Peyer's patch (tissue), 4 donors: Measurements from ENCODE around the gene UBL7. TPM values are rescaled to one million over a fixed set of nuclear protein-coding genes. Genes with fewer than 3 reads are reported as not detected.

Source experiments
- DNase-seq, 3 donors: peaks; one replicate each; pipeline ENCODE4 v3.0.0-alpha.2; 2017 to 2019
- H3K27ac ChIP-seq, 4 donors: fragments of 200-600 bp; sonication (generic); one replicate each; pipeline ENCODE4 v1.5.1; 2016 to 2019
- H3K27me3 ChIP-seq, 2 donors: fragments of 200-600 bp; sonication (generic); one replicate each; pipeline ENCODE4 v1.5.1; 2019
- H3K36me3 ChIP-seq, 3 donors: fragments of 200-600 bp; sonication (generic); one replicate each; pipeline ENCODE4 v1.5.1; 2016 to 2019
- H3K4me1 ChIP-seq, 4 donors: fragments of 200-600 bp; sonication (generic); one replicate each; pipeline ENCODE4 v1.5.1; 2016 to 2019
- H3K4me3 ChIP-seq, 4 donors: fragments of 200-600 bp; sonication (generic); 1 replicate in 3 of 4; 2 replicates in 1 of 4; pipeline ENCODE4 v1.5.1; 2016 to 2019; ENCODE audit warnings: mild to moderate bottlenecking in 1 of 4
- H3K9me3 ChIP-seq, 4 donors: fragments of 200-600 bp; sonication (generic); one replicate each; pipeline ENCODE4 v1.5.1; 2016 to 2019; ENCODE audit warnings: mild to moderate bottlenecking in 1 of 4
- POLR2A ChIP-seq, 2 donors: fragments of 450-650 bp; IDR thresholded peaks; one replicate each; pipeline ENCODE4 v1.5.1; 2017; ENCODE audit warnings: antibody characterized with exemption in 2 of 2, mild to moderate bottlenecking in 2 of 2, moderate library complexity in 2 of 2
- total RNA-seq, 4 donors: library from RNA; depleted of rRNA; stranded (reverse); fragments of >200 nt; gene quantifications; one replicate each; pipeline ENCODE4 v1.1.0, GENCODE V29; 2016
- TF ChIP-seq, protein P1 (sequence below), 6 experiments: fragments of 450-650 bp in 4 of 6; fragments of 200-600 bp in 2 of 6; sonication (generic) in 1 of 6; IDR thresholded peaks; one replicate each; pipeline ENCODE4 v1.5.1; 2017 to 2019; ENCODE audit warnings: antibody characterized with exemption in 6 of 6, mild to moderate bottlenecking in 3 of 6, moderate library complexity in 1 of 6

UBL7 gene
- total RNA-seq, 4 donors from 2014 or later: 22.3 to 39.6 (median 32.6) TPM

DNA sequence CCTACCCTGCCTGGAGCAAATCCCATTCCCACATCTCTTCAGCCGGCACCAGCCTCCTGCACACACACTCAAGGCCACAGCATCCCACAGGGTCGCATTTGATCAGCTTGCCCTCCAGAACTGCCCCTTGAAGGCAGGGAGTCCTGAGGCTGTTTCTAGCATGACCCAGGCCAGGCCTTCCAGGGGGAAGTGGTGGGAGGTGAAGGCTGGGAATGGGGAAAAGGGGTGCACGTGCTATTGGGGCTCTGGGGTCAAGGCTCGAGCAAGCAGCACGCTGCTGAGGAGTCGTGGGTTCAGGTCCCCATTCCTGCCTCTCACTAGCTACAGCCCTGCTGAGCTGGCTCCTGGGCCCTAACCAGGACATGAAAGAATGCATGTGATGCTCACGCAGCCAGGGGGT is 52.1 kb downstream of the UBL7 start:
- TF ChIP-seq, protein P1, sequence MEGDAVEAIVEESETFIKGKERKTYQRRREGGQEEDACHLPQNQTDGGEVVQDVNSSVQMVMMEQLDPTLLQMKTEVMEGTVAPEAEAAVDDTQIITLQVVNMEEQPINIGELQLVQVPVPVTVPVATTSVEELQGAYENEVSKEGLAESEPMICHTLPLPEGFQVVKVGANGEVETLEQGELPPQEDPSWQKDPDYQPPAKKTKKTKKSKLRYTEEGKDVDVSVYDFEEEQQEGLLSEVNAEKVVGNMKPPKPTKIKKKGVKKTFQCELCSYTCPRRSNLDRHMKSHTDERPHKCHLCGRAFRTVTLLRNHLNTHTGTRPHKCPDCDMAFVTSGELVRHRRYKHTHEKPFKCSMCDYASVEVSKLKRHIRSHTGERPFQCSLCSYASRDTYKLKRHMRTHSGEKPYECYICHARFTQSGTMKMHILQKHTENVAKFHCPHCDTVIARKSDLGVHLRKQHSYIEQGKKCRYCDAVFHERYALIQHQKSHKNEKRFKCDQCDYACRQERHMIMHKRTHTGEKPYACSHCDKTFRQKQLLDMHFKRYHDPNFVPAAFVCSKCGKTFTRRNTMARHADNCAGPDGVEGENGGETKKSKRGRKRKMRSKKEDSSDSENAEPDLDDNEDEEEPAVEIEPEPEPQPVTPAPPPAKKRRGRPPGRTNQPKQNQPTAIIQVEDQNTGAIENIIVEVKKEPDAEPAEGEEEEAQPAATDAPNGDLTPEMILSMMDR (IDR thresholded peaks at IDR 0.05): no peak
- TF ChIP-seq POLR2A (IDR thresholded peaks at IDR 0.05): no peak
- Histone ChIP-seq H3K4me3 (no peak overlapping the region), H3K9me3 (no peaks in the 10 kb centered on the region), H3K27me3 (no peaks in the 10 kb centered on the region), H3K36me3 (no peaks in the 10 kb centered on the region), H3K4me1 (peaks cover 0 to 10% (median under 1%) of the 10 kb centered on the region in 4 donors), H3K27ac (peak overlapping the region in 1 of 4 donors; percentile 5)
- DNase-seq: no peak

DNA sequence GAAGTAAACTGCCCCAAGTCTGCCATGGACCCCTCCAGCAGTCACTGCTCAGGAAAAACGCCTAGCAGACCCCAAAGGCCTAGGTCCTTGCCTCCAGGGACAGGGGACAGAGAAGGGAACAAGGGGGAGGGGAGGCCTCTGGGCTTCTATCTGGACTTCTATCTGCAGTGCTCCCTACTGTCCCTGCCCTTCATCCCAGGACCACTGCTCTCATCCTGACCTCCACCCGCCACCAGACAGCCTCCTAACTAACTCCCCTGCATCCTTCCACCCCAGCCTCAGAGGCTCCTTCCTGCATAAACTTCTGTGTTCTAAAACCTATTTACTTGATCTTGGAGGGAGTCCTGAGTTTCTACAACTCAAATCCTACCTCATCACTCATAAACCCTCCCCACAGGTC is 52.6 kb downstream of the UBL7 start:
- H3K4me3 ChIP-seq: no peak overlapping the region
- no peaks in the 10 kb centered on the region for H3K9me3 ChIP-seq
- H3K27ac ChIP-seq: peak overlapping the region in 1 of 4 donors; percentile 5
- no peak for TF ChIP-seq POLR2A (IDR thresholded peaks at IDR 0.05)
- TF ChIP-seq, protein P1 (IDR thresholded peaks at IDR 0.05): no peak
- H3K27me3 ChIP-seq: no peaks in the 10 kb centered on the region
- no peaks in the 10 kb centered on the region for H3K36me3 ChIP-seq
- peaks cover 0 to 15% (median 4%) of the 10 kb centered on the region in 4 donors for H3K4me1 ChIP-seq
- DNase-seq: no peak

DNA sequence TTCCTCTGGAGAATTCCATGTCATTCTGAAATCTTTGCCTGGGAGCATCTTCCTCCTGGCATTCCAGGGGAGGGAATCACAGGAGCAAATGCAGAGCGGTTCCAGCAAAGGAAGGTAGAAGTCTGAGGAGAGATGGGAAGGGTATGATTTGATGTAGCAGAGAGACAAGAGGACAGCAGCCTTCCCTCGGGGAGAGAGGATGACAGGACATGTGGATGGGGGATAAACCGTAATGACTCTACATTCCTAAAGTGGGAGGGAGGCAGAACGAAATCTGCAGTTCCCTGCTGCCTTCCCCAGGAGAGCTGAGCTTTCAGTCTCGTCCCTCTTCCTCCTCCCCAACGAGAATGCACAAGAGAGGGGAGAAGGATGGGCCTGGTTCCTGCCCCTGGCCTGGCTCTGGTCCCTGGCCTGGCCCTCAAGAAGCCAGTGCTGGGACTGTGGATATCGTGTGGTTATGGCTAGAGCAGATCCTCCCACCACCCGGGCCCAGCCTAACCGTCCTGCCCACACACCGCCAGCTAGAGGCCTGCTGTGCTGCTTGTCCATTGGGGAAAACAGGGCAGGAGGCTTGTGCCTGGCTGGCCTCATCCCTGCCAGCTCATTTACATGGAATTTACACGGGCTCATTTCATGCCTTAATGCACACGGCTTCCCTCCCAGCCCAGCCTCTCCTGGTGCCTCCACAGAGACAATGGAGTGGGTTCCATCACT is 53.8 kb downstream of the UBL7 start:
- no peaks in the 10 kb centered on the region for H3K9me3 ChIP-seq
- H3K36me3 ChIP-seq: no peaks in the 10 kb centered on the region
- no peak overlapping the region for H3K4me3 ChIP-seq
- H3K27ac ChIP-seq: peak overlapping the region in 1 of 4 donors; percentile 17
- no peak for DNase-seq
- H3K4me1 ChIP-seq: peaks cover 0 to 26% (median 14%) of the 10 kb centered on the region in 4 donors
- TF ChIP-seq, protein P1 (IDR thresholded peaks at IDR 0.05): no peak
- no peak for TF ChIP-seq POLR2A (IDR thresholded peaks at IDR 0.05)
- H3K27me3 ChIP-seq: no peaks in the 10 kb centered on the region

DNA sequence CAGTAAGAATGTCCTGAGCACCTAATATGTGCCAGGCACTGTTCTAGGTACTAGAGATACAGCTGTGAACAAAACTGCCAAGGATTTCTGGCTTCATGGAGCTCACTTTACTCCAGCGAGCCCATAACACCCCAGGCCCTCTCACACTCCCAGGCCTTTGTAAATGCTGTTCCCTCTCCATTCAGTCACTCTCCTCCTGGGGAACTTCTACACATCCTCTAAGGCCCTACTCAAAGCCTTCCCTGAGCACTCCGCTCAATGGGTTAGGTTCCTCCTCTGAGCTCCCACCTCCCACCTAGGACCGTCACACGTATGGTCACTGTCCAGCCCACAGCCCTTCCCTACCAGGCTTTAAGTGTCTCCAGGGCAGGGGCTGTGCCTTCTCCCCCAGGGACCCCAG is 54.4 kb downstream of the UBL7 start:
- Histone ChIP-seq H3K27me3 (no peaks in the 10 kb centered on the region), H3K4me1 (peaks cover 0 to 32% (median 19%) of the 10 kb centered on the region in 4 donors), H3K9me3 (no peaks in the 10 kb centered on the region), H3K4me3 (no peak overlapping the region), H3K36me3 (no peaks in the 10 kb centered on the region), H3K27ac (peak overlapping the region in 1 of 4 donors; percentile 14)
- no peak for DNase-seq
- TF ChIP-seq POLR2A (IDR thresholded peaks at IDR 0.05): no peak
- TF ChIP-seq, protein P1 (IDR thresholded peaks at IDR 0.05): no peak

DNA sequence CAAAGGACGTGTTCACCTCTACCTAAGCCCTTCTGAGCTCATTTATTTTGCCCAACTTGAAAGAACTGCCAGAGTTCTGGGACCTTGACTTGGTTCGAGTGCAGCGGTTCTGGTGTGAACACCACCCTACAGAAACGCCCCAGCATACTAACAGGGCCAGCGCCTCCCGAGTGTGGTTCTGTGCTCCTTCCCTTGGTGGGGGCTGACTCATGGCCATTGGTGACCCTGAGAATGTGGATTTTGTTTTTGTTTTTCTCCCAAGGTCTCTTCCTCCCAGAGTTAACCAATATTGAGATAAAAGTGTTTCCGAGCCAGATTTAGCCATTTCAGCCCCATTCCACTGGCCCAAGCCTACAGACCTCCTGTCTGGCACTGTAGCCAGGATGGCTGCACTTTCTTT is 55.1 kb downstream of the UBL7 start:
- Histone ChIP-seq H3K4me3 (no peak overlapping the region), H3K27ac (peak overlapping the region in 1 of 4 donors; percentile 14), H3K4me1 (peaks cover 0 to 38% (median 22%) of the 10 kb centered on the region in 4 donors), H3K9me3 (no peaks in the 10 kb centered on the region), H3K27me3 (no peaks in the 10 kb centered on the region), H3K36me3 (no peaks in the 10 kb centered on the region)
- DNase-seq: no peak
- TF ChIP-seq, protein P1 (IDR thresholded peaks at IDR 0.05): no peak
- TF ChIP-seq POLR2A (IDR thresholded peaks at IDR 0.05): no peak
